B cell (primary cell): ENCODE measurements around the gene BDH1.

Experiments used
- CTCF ChIP-seq: fragments of 200-600 bp; IDR thresholded peaks from one replicate; pipeline ENCODE4 v1.8.0; 2022; ENCODE audit warnings: antibody characterized with exemption, mild to moderate bottlenecking
- EZH2 ChIP-seq: IDR thresholded peaks from 2 replicates; pipeline ENCODE4 v1.6.1; 2012; ENCODE audit warnings: borderline replicate concordance, low read depth, mild to moderate bottlenecking, moderate library complexity, low read length; ENCODE audit not compliant: insufficient read depth, poor library complexity, severe bottlenecking

GRCh38 chr3:197519801-197520211 is 36.0 kb downstream of the BDH1 start:
- TF ChIP-seq CTCF (no peak), EZH2 (no peak)
